ENCODE measurements around the gene PLCXD1. TPM values are rescaled to one million over a fixed set of nuclear protein-coding genes. Genes with fewer than 3 reads are reported as not detected.
"Not testable (repeated sequence)": the region's sequence is repeated elsewhere in the genome, so short reads cannot be mapped to it uniquely, and the experiment has no call there.

Gene PLCXD1
- total and polyA plus RNA-seq, 5 donors from 2014 or later, result 2.9 to 13.3 (median 4.6) TPM

DNA sequence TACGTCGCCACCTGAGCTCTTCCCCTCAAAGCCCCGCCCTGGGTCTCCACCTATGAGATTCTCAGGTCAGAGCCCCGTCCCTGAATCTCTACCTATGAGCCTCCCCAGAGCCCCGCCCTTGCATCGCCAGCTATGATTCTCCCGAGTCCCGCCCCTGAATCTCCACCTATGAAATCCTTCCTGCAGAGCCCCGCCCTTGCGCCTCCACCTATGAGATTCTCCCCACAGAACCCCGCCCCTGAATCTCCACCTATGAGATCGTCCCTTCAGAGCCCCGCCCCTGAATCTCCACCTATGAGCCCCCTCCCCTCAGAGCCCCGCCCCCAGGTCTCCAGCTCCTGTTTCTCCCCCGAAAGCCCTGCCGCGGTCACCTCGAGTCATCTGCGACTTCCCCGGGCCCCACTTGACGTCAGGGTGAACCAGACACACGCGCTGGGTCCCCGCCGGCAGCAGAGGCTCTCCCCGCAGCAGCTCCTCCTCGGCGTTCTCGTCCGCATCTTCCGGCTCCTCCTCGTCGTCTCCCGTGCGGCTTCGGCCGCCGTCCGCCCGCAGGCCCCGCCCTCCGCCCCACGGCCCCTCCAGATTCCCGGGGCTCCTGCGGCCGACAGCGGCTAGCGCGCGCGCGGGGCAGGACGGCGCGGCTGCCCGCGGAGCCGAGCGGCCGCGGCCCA is 37.0 kb downstream of the PLCXD1 start:
- peaks cover 23% of the 10 kb centered on the region for H3K27me3 Mint-ChIP-seq
- H3K36me3 Mint-ChIP-seq, result peaks cover 12% of the 10 kb centered on the region
- H3K4me1 Mint-ChIP-seq, result peaks cover 4 to 28% (median 16%) of the 10 kb centered on the region in 4 donors
- peaks cover 26% of the 10 kb centered on the region for H3K4me1 ChIP-seq (ENCODE audit: control insufficient read depth, insufficient read depth, low read length, poor library complexity, severe bottlenecking)
- H3K4me3 Mint-ChIP-seq, result peak overlapping the region; percentile 88 to 96 (median 92)
- DNase-seq, result peak; percentile 96 to 99 (median 98)
- H3K9me3 Mint-ChIP-seq, result peaks cover 0 to 1% (median 0%) of the 10 kb centered on the region in 7 donors
- peak overlapping the region; percentile 96 for H3K27ac ChIP-seq (ENCODE audit: insufficient read depth, low read length, poor library complexity, severe bottlenecking)
- ATAC-seq (ENCODE audit: low read depth in 2 of 2), result peak; percentile 56 to 60
- no peaks in the 10 kb centered on the region for H3K27me3 ChIP-seq (ENCODE audit: control insufficient read depth, insufficient read depth, low read length)
- H3K4me3 ChIP-seq (ENCODE audit: low read depth, low read length), result no peak overlapping the region
- H3K27ac Mint-ChIP-seq, result peak overlapping the region; percentile 96 to 99 (median 99)
- no peaks in the 10 kb centered on the region for H3K9me3 ChIP-seq (ENCODE audit: control insufficient read depth in 2 of 2, low read length in 2 of 2)
- H3K36me3 ChIP-seq (ENCODE audit: control insufficient read depth, insufficient read depth, low read length), result peaks cover 20% of the 10 kb centered on the region

GRCh38 chrX:318739-319578 is 37.8 kb downstream of the PLCXD1 start, which contains the start of gene GTPBP6:
GTPBP6 (minus strand) TSS chrX:318796; CDS start chrX:318787, 9 bp downstream.
- Mint-ChIP-seq H3K4me1 (peaks cover 7 to 30% (median 19%) of the 10 kb centered on the region in 4 donors), H3K9me3 (peaks cover 0 to 1% (median 0%) of the 10 kb centered on the region in 7 donors), H3K4me3 (peak within 1 kb of the TSS; percentile 89 to 96 (median 94)), H3K27ac (peak within 1 kb of the TSS; percentile 96 to 99 (median 99)), H3K36me3 (peaks cover 4% of the 10 kb centered on the region), H3K27me3 (peaks cover 26% of the 10 kb centered on the region)
- H3K4me1 ChIP-seq (ENCODE audit: control insufficient read depth, insufficient read depth, low read length, poor library complexity, severe bottlenecking), result peaks cover 29% of the 10 kb centered on the region
- H3K27ac ChIP-seq (ENCODE audit: insufficient read depth, low read length, poor library complexity, severe bottlenecking), result peak within 1 kb of the TSS; percentile 96
- no peaks in the 10 kb centered on the region for H3K9me3 ChIP-seq (ENCODE audit: control insufficient read depth in 2 of 2, low read length in 2 of 2)
- H3K4me3 ChIP-seq (ENCODE audit: low read depth, low read length), result no peak within 1 kb of the TSS
- no peaks in the 10 kb centered on the region for H3K27me3 ChIP-seq (ENCODE audit: control insufficient read depth, insufficient read depth, low read length)
- ATAC-seq (ENCODE audit: low read depth in 2 of 2) (peak; percentile 81 to 83), DNase-seq (peak; percentile 98 to 100 (median 99))
- peaks cover 13% of the 10 kb centered on the region for H3K36me3 ChIP-seq (ENCODE audit: control insufficient read depth, insufficient read depth, low read length)

DNA sequence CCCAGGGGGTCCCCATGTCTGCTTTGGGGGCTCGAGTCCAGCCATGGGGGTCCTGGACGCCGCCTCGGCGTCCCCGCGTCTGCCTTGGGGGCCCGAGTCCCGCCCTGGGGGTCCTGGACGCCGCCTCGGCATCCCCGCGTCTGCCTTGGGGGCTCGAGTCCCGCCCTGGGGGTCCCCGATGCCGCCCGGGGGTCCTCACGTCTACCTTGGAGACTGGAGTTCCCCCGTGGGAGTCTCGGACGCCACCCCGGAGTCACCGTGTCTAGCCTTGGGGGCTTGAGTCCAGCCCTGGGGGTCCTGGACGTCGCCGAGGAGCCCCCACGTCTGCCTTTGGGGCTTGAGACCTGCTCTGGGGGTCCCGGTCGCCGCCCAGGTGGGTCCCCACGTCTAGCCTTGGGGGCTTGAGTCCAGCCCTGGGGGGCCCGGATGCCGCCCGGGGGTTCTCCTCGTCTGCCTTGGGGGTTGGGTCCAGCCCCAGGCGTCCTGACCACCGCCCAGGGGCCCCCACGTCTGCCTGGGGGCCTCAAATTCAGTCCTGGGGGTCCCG is 38.5 kb downstream of the PLCXD1 start:
- Histone ChIP-seq H3K4me1 (ENCODE audit: control insufficient read depth, insufficient read depth, low read length, poor library complexity, severe bottlenecking) (peaks cover 30% of the 10 kb centered on the region), H3K4me3 (ENCODE audit: low read depth, low read length) (no peak overlapping the region), H3K36me3 (ENCODE audit: control insufficient read depth, insufficient read depth, low read length) (peaks cover 11% of the 10 kb centered on the region), H3K27ac (ENCODE audit: insufficient read depth, low read length, poor library complexity, severe bottlenecking) (peak overlapping the region; percentile 96), H3K27me3 (ENCODE audit: control insufficient read depth, insufficient read depth, low read length) (no peaks in the 10 kb centered on the region), H3K9me3 (ENCODE audit: control insufficient read depth in 2 of 2, low read length in 2 of 2) (no peaks in the 10 kb centered on the region)
- no peak for DNase-seq
- Mint-ChIP-seq H3K9me3 (peaks cover 0 to 1% (median 0%) of the 10 kb centered on the region in 7 donors), H3K27me3 (peaks cover 26% of the 10 kb centered on the region), H3K36me3 (peaks cover 4% of the 10 kb centered on the region), H3K4me1 (peaks cover 7 to 30% (median 19%) of the 10 kb centered on the region in 4 donors), H3K4me3 (peak overlapping the region; percentile 82 to 93 (median 88)), H3K27ac (no peak overlapping the region)
- no peak for ATAC-seq (ENCODE audit: low read depth in 2 of 2)

DNA sequence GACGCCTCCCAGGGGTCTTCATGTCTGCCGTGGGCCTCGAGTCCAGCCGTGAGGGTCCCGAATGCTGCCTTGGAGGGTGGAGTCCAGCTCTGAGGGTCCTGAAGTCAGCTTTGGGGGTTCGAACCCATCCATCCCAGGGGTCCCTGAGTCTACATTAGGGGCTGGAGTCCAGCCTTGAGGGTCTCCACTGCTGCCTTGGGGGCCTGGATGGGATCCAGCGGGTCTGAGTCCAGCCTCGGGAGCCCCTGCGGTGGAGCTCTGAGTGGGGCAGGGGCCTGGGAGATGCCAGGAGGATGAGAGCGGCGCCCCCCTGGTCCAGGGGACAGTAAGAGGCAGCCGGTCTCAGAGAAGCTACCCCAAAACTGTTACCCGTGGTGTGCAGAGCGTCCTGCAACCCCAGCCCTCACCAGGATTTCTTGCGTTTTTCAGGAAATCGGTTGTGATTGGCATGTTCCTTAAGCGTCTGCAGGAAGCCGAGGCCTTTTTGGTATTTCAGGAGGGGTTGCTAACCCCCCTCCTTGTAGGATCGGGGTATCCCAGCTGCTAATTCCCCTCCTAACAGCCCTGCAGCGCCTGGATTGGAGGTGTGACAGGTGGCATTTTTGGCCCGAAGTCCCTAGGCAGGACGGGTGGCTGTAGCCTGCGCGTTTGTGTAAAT is 39.1 kb downstream of the PLCXD1 start:
- Histone ChIP-seq H3K4me1 (ENCODE audit: control insufficient read depth, insufficient read depth, low read length, poor library complexity, severe bottlenecking) (peaks cover 30% of the 10 kb centered on the region), H3K9me3 (ENCODE audit: control insufficient read depth in 2 of 2, low read length in 2 of 2) (no peaks in the 10 kb centered on the region), H3K4me3 (ENCODE audit: low read depth, low read length) (peak overlapping the region; percentile 38), H3K36me3 (ENCODE audit: control insufficient read depth, insufficient read depth, low read length) (peaks cover 8% of the 10 kb centered on the region), H3K27ac (ENCODE audit: insufficient read depth, low read length, poor library complexity, severe bottlenecking) (no peak overlapping the region), H3K27me3 (ENCODE audit: control insufficient read depth, insufficient read depth, low read length) (no peaks in the 10 kb centered on the region)
- Mint-ChIP-seq H3K4me3 (peak overlapping the region; percentile 82 to 93 (median 88)), H3K4me1 (peaks cover 7 to 30% (median 19%) of the 10 kb centered on the region in 4 donors), H3K9me3 (peaks cover 0 to 1% (median 0%) of the 10 kb centered on the region in 7 donors), H3K27me3 (peaks cover 26% of the 10 kb centered on the region), H3K36me3 (peaks cover 4% of the 10 kb centered on the region), H3K27ac (peak overlapping the region in 2 of 3 donors; percentile 32 to 79)
- DNase-seq (no peak), ATAC-seq (ENCODE audit: low read depth in 2 of 2) (no peak)

DNA sequence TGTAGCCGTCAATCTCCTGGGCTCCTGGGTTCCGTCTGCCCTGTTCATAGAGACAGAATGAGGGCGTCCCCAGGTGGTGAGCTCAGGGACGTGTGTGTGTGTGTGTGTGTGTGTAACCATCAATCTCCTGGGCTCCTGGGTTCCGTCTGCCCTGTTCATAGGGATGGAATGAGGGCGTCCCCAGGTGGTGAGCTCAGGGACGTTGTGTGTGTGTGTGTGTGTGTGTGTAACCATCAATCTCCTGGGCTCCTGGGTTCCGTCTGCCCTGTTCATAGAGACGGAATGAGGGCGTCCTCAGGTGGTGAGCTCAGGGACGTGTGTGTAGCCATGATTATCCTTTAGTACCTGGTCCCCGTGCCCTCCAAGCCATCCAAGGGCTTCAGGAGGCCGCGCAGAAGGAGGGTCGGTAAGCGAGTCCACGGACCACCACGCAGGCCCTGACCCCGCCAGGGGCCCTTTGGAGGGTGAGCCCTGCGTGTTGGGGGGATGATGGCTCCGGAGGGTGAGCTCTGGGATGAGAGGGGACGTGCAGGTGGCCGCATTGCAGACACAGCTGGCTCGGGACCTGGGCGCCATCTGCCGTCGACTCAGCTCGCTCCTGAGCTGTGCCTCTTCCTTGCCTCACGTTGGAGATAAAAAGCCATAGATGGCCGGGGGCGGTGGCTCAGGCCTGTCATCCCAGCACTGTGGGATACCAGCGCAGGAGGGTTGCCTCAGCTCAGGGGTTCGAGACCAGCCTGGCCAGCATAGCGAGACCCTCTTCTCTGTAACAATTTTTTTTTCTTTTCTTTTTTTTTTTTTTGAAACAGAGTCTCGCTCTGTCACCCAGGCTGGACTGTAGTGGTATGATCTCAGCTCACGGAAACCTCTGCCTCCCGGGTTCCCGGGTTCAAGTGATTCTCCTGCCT is 42.8 kb downstream of the PLCXD1 start:
- Mint-ChIP-seq H3K27ac (peak overlapping the region in 1 of 3 donors; percentile 90), H3K27me3 (peaks cover 16% of the 10 kb centered on the region), H3K4me1 (peaks cover 7 to 21% (median 16%) of the 10 kb centered on the region in 4 donors), H3K36me3 (no peaks in the 10 kb centered on the region), H3K4me3 (peak overlapping the region in 2 of 4 donors; percentile 79), H3K9me3 (no peaks in the 10 kb centered on the region)
- peak in 1 of 3 donors; percentile 58 for DNase-seq
- Histone ChIP-seq H3K4me1 (ENCODE audit: control insufficient read depth, insufficient read depth, low read length, poor library complexity, severe bottlenecking) (peaks cover 30% of the 10 kb centered on the region), H3K9me3 (ENCODE audit: control insufficient read depth in 2 of 2, low read length in 2 of 2) (no peaks in the 10 kb centered on the region), H3K36me3 (ENCODE audit: control insufficient read depth, insufficient read depth, low read length) (no peaks in the 10 kb centered on the region), H3K4me3 (ENCODE audit: low read depth, low read length) (no peak overlapping the region), H3K27ac (ENCODE audit: insufficient read depth, low read length, poor library complexity, severe bottlenecking) (no peak overlapping the region), H3K27me3 (ENCODE audit: control insufficient read depth, insufficient read depth, low read length) (no peaks in the 10 kb centered on the region)
- peak in 1 of 2 donors; percentile 40 for ATAC-seq (ENCODE audit: low read depth in 2 of 2)

- ATAC-seq (ENCODE audit: low read depth in 2 of 2), result peak in 1 of 2 donors; percentile 24
- peaks cover 26% of the 10 kb centered on the region for H3K4me1 ChIP-seq (ENCODE audit: control insufficient read depth, insufficient read depth, low read length, poor library complexity, severe bottlenecking)
- H3K36me3 ChIP-seq (ENCODE audit: control insufficient read depth, insufficient read depth, low read length); H3K27ac ChIP-seq (ENCODE audit: insufficient read depth, low read length, poor library complexity, severe bottlenecking); H3K9me3 ChIP-seq (ENCODE audit: control insufficient read depth in 2 of 2, low read length in 2 of 2); H3K27me3 ChIP-seq (ENCODE audit: control insufficient read depth, insufficient read depth, low read length); H3K4me3 ChIP-seq (ENCODE audit: low read depth, low read length); H3K27ac Mint-ChIP-seq; H3K9me3 Mint-ChIP-seq; H3K36me3 Mint-ChIP-seq: not testable (repeated sequence)
- Mint-ChIP-seq H3K4me1 (peaks cover 7 to 21% (median 16%) of the 10 kb centered on the region in 4 donors), H3K4me3 (peak overlapping the region in 2 of 4 donors; percentile 66 to 73), H3K27me3 (peaks cover 16% of the 10 kb centered on the region)
- DNase-seq, result peak in 1 of 3 donors; percentile 66
Observed at GRCh38 chrX:324664-325063, 43.5 kb downstream of the PLCXD1 start.
